Stomach (tissue), 9 donors: ENCODE results near the gene TMEM101. TPM values are rescaled to one million over a fixed set of nuclear protein-coding genes. Genes with fewer than 3 reads are reported as not detected.
A peak's percentile ranks its signal among the peaks of the same experiment; 100 is the strongest.

ENCODE experiments used
- DNase-seq, 2 donors: peaks; one replicate each; pipeline versions ENCODE4 v3.0.0 to v3.0.0-alpha.2; 2013 to 2019
- H3K27ac ChIP-seq, 5 donors: fragments of 200-600 bp in 4 of 5; sonication (generic) in 4 of 5; one replicate each; pipeline ENCODE4 v1.5.1; 2013 to 2019; ENCODE audit warnings: mild to moderate bottlenecking in 1 of 5, moderate library complexity in 1 of 5
- H3K27me3 ChIP-seq, 3 donors: fragments of 200-600 bp; sonication (generic); one replicate each; pipeline ENCODE4 v1.5.1; 2017 to 2019; ENCODE audit warnings: mixed run types in 1 of 3
- H3K36me3 ChIP-seq, 4 donors: fragments of 200-600 bp; sonication (generic); 1 replicate in 3 of 4; 2 replicates in 1 of 4; pipeline ENCODE4 v1.5.1; 2016 to 2019
- H3K4me1 ChIP-seq, 4 donors: fragments of 200-600 bp; sonication (generic); one replicate each; pipeline ENCODE4 v1.5.1; 2016 to 2019
- H3K4me3 ChIP-seq, 4 donors: fragments of 200-600 bp; sonication (generic) in 3 of 4; one replicate each; pipeline ENCODE4 v1.5.1; 2016 to 2019; ENCODE audit warnings: mild to moderate bottlenecking in 1 of 4
- H3K9me3 ChIP-seq, 4 donors: fragments of 200-600 bp; sonication (generic); one replicate each; pipeline ENCODE4 v1.5.1; 2016 to 2019
- CTCF ChIP-seq, 7 experiments: fragments of 450-650 bp in 4 of 7; fragments of 200-600 bp in 3 of 7; sonication (generic) in 3 of 7; IDR thresholded peaks; one replicate each; pipeline ENCODE4 v1.5.1; 2016 to 2019; ENCODE audit warnings: antibody characterized with exemption in 7 of 7, control low read depth in 2 of 7, mild to moderate bottlenecking in 1 of 7
- EP300 ChIP-seq: sonication (generic); formaldehyde crosslinking; IDR thresholded peaks from one replicate; pipeline ENCODE4 v1.6.1; 2017; ENCODE audit warnings: antibody characterized with exemption
- POLR2A ChIP-seq, 4 donors: fragments of 450-650 bp; IDR thresholded peaks; one replicate each; pipeline ENCODE4 v1.6.1; 2016; ENCODE audit warnings: antibody characterized with exemption in 4 of 4, control low read depth in 2 of 4, mild to moderate bottlenecking in 1 of 4, moderate library complexity in 1 of 4
- POLR2AphosphoS5 ChIP-seq, 3 donors: sonication (generic); formaldehyde crosslinking; IDR thresholded peaks; one replicate each; pipeline ENCODE4 v1.6.1; 2016; ENCODE audit warnings: antibody characterized with exemption in 3 of 3
- WGBS, 5 donors: extraction: QIAGEN DNeasy Blood & Tissue Kit in 3 of 5; methylation state at CpG; one replicate each; pipeline versions ENCODE4 v1.1.5 to v1.1.7; 2013 to 2018; 5-methylcytosine and 5-hydroxymethylcytosine counted together
- intact Hi-C: fragments of 100-400 bp; cut with DNase I; formaldehyde crosslinking; loops from one replicate; pipeline ENCODE4 v1.15.1; 2023; ENCODE audit warnings: low total_unique reads
- polyA plus RNA-seq, 3 donors: library from polyadenylated mRNA; stranded (reverse); fragments of 200-250 nt; gene quantifications; one replicate each; pipeline ENCODE4 v1.2.3, GENCODE V29; 2013
- total RNA-seq, 5 donors: library from RNA; depleted of rRNA; stranded (reverse); fragments of >200 nt; gene quantifications; one replicate each; pipeline versions ENCODE4 v1.1.0 to v1.2.3, GENCODE V29; 2014 to 2016
- donor health status: healthy with polysubstance abuse.
- donor health status: Bipolar disorder and iron deficiency.
- donor health status: healthy.

Gene TMEM101
- total and polyA plus RNA-seq, 8 donors = 1.8 to 41.9 (median 29.8) TPM

GRCh38 chr17:43986225-43986981, 28.4 kb downstream of the TMEM101 start:
- WGBS, 5 donors = 88 to 93% (median 90%) methylated on average over 7 of the region's 7 CpGs
- Histone ChIP-seq H3K36me3 (no peaks in the 10 kb centered on the region), H3K4me3 (no peak overlapping the region), H3K27ac (no peak overlapping the region), H3K4me1 (peaks cover 13 to 18% (median 17%) of the 10 kb centered on the region in 4 donors), H3K9me3 (no peaks in the 10 kb centered on the region), H3K27me3 (peaks cover 4 to 65% (median 28%) of the 10 kb centered on the region in 3 donors)
- intact Hi-C loops = no loop called here
- TF ChIP-seq EP300 = no peak
- TF ChIP-seq POLR2AphosphoS5 (IDR thresholded peaks at IDR 0.05) = no peak
- TF ChIP-seq POLR2A (IDR thresholded peaks at IDR 0.05) = no peak
- no peak for TF ChIP-seq CTCF (IDR thresholded peaks at IDR 0.05)
- no peak for DNase-seq

GRCh38 chr17:43984521-43984920, 30.2 kb downstream of the TMEM101 start:
- Histone ChIP-seq H3K9me3 (no peaks in the 10 kb centered on the region), H3K4me1 (peaks cover 13 to 18% (median 17%) of the 10 kb centered on the region in 4 donors), H3K27ac (peak overlapping the region in 3 of 5 donors; percentile 14 to 63 (median 30)), H3K4me3 (peak overlapping the region; percentile 36 to 55 (median 41)), H3K27me3 (peaks cover 4 to 74% (median 28%) of the 10 kb centered on the region in 3 donors), H3K36me3 (no peaks in the 10 kb centered on the region)
- intact Hi-C loops = no loop called here
- DNase-seq = peak in 1 of 2 donors; percentile 36
- TF ChIP-seq EP300 = no peak
- no peak for TF ChIP-seq POLR2AphosphoS5 (IDR thresholded peaks at IDR 0.05)
- TF ChIP-seq CTCF (IDR thresholded peaks at IDR 0.05) = no peak
- TF ChIP-seq POLR2A (IDR thresholded peaks at IDR 0.05) = no peak
- WGBS, 5 donors = 40 to 67% (median 52%) methylated on average over 7 to 8 of the region's 8 CpGs

GRCh38 chr17:43983515-43984411, 31.0 kb downstream of the TMEM101 start:
- H3K36me3 ChIP-seq = no peaks in the 10 kb centered on the region
- H3K9me3 ChIP-seq = no peaks in the 10 kb centered on the region
- H3K27ac ChIP-seq = peak overlapping the region; percentile 30 to 64 (median 53)
- intact Hi-C loops = no loop called here
- peaks cover 13 to 18% (median 17%) of the 10 kb centered on the region in 4 donors for H3K4me1 ChIP-seq
- peaks cover 4 to 79% (median 28%) of the 10 kb centered on the region in 3 donors for H3K27me3 ChIP-seq
- TF ChIP-seq CTCF (IDR thresholded peaks at IDR 0.05) (no peak), POLR2AphosphoS5 (IDR thresholded peaks at IDR 0.05) (peak in 2 of 3 donors; percentile 17 to 36)
- peak overlapping the region; percentile 36 to 55 (median 41) for H3K4me3 ChIP-seq
- 1 to 4% (median 2%) methylated on average over 47 to 78 of the region's 78 CpGs for WGBS, 5 donors
- peak; percentile 84 to 94 for DNase-seq

GRCh38 chr17:43983196-43983514, 31.6 kb downstream of the TMEM101 start:
- WGBS, 5 donors = 16 to 44% (median 25%) methylated on average over 2 to 5 of the region's 5 CpGs
- Histone ChIP-seq H3K9me3 (no peaks in the 10 kb centered on the region), H3K4me1 (peaks cover 13 to 18% (median 17%) of the 10 kb centered on the region in 4 donors), H3K36me3 (no peaks in the 10 kb centered on the region), H3K27me3 (peaks cover 4 to 85% (median 28%) of the 10 kb centered on the region in 3 donors), H3K27ac (peak overlapping the region in 3 of 5 donors; percentile 6 to 63 (median 53)), H3K4me3 (peak overlapping the region in 3 of 4 donors; percentile 37 to 55 (median 45))
- intact Hi-C loops = no loop called here
- no peak for TF ChIP-seq CTCF (IDR thresholded peaks at IDR 0.05)
- no peak for TF ChIP-seq POLR2AphosphoS5 (IDR thresholded peaks at IDR 0.05)
- TF ChIP-seq POLR2A (IDR thresholded peaks at IDR 0.05) = no peak
- no peak for TF ChIP-seq EP300
- DNase-seq = no peak
